Mucosa of descending colon (tissue), 3 donors: ENCODE results near the gene IP6K3. TPM values are rescaled to one million over a fixed set of nuclear protein-coding genes. Genes with fewer than 3 reads are reported as not detected.
A peak's percentile ranks its signal among the peaks of the same experiment; 100 is the strongest.

Experiments
- ATAC-seq: fragments of 200-7000 bp; cut with Tn5 transposase; one replicate; pipeline ENCODE4 v1.9.1; 2020; ENCODE audit warnings: mild to moderate bottlenecking, moderate library complexity
- DNase-seq, 3 donors: peaks; one replicate each; pipeline ENCODE4 v3.0.0-alpha.2; 2020
- H3K36me3 ChIP-seq: fragments of 200-600 bp; one replicate; pipeline ENCODE4 v1.8.0; 2021; ENCODE audit warnings: low read depth, mild to moderate bottlenecking
- H3K4me1 ChIP-seq: fragments of 200-600 bp; one replicate; pipeline ENCODE4 v1.8.0; 2021; ENCODE audit warnings: low read depth, mild to moderate bottlenecking
- H3K4me3 ChIP-seq: fragments of 200-600 bp; one replicate; pipeline ENCODE4 v1.8.0; 2021; ENCODE audit warnings: mild to moderate bottlenecking
- H3K9me3 ChIP-seq: fragments of 200-600 bp; one replicate; pipeline ENCODE4 v1.8.0; 2021; ENCODE audit warnings: mild to moderate bottlenecking
- intact Hi-C, 2 donors: fragments of 100-400 bp; cut with DNase I in 1 of 2; cut with micrococcal nuclease in 1 of 2; formaldehyde crosslinking; loops; one replicate each; pipeline versions ENCODE4 v1.11.0 to v1.11.1; 2022; cut with DNase I, micrococcal nuclease
- microRNA-seq: library from miRNA; unstranded; fragments of <30 nt; microRNA quantifications from one replicate; pipeline ENCODE4, GENCODE V29; 2019
- total RNA-seq, 3 donors: library from RNA; stranded (reverse); fragmentation: NEBNext Ultra II Directional in 2 of 3; extraction: Animal tissue kit (Norgen Biotek cat#: 25700) in 2 of 3; gene quantifications; one replicate each; pipeline versions ENCODE4 v1.2.1 to v1.2.4, GENCODE V29; 2021 to 2023
- TF ChIP-seq, protein P1 (sequence below): fragments of 200-600 bp; IDR thresholded peaks from one replicate; pipeline ENCODE4 v1.8.0; 2022; ENCODE audit warnings: antibody characterized with exemption, mild to moderate bottlenecking
- donor health status: DM: no; HTN: no; CAD: no; lungs with moderate emphysema.
- donor health status: DM: no; HTN: no; CAD: no.
- donor health status: DM: no; HTN: yes; CAD: no.

The IP6K3 gene
- total RNA-seq, 3 donors from 2014 or later = 0.67 to 6.8 (median 0.96) TPM

DNA sequence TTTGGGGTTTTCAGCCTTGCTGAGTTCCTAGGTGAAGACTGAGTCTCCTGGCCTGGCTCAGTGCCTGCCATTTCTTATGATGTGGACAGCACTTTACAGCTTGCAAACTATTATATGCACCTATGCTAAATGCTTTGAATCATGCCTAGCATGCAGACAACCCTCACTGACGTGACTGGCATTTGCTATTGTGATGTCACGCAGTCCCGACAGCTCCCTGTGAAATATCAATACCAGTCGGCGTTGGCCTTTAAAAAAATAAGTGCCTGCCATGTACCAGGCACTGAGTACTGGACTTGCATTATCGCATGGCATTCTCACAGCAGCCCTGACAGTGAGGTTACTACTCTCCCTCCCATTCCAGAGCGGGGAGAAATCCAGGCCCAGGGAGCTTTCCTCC lies 70.7 kb downstream of the IP6K3 start:
- TF ChIP-seq, protein P1, sequence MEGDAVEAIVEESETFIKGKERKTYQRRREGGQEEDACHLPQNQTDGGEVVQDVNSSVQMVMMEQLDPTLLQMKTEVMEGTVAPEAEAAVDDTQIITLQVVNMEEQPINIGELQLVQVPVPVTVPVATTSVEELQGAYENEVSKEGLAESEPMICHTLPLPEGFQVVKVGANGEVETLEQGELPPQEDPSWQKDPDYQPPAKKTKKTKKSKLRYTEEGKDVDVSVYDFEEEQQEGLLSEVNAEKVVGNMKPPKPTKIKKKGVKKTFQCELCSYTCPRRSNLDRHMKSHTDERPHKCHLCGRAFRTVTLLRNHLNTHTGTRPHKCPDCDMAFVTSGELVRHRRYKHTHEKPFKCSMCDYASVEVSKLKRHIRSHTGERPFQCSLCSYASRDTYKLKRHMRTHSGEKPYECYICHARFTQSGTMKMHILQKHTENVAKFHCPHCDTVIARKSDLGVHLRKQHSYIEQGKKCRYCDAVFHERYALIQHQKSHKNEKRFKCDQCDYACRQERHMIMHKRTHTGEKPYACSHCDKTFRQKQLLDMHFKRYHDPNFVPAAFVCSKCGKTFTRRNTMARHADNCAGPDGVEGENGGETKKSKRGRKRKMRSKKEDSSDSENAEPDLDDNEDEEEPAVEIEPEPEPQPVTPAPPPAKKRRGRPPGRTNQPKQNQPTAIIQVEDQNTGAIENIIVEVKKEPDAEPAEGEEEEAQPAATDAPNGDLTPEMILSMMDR = no peak
- intact Hi-C loops = no loop called here
- Histone ChIP-seq H3K4me3 (no peak overlapping the region), H3K9me3 (no peaks in the 10 kb centered on the region), H3K4me1 (no peaks in the 10 kb centered on the region), H3K36me3 (peaks cover 7% of the 10 kb centered on the region)
- ATAC-seq (no peak), DNase-seq (no peak)

GRCh38 chr6:33673851-33674250 lies 72.9 kb downstream of the IP6K3 start:
- no peak for ATAC-seq
- H3K36me3 ChIP-seq = peaks cover 13% of the 10 kb centered on the region
- no peak for DNase-seq
- H3K4me1 ChIP-seq = no peaks in the 10 kb centered on the region
- no peak overlapping the region for H3K4me3 ChIP-seq
- intact Hi-C loops = no loop called here
- TF ChIP-seq, protein P1 = no peak
- no peaks in the 10 kb centered on the region for H3K9me3 ChIP-seq

GRCh38 chr6:33672808-33673207 lies 73.9 kb downstream of the IP6K3 start:
- intact Hi-C loops = no loop called here
- H3K36me3 ChIP-seq = peaks cover 13% of the 10 kb centered on the region
- peaks cover 5% of the 10 kb centered on the region for H3K4me1 ChIP-seq
- TF ChIP-seq, protein P1 = no peak
- ATAC-seq = peak; percentile 50
- no peaks in the 10 kb centered on the region for H3K9me3 ChIP-seq
- DNase-seq = peak; percentile 51 to 73 (median 54)
- H3K4me3 ChIP-seq = no peak overlapping the region

GRCh38 chr6:33671744-33672072 lies 75.0 kb downstream of the IP6K3 start:
- no peak overlapping the region for H3K4me3 ChIP-seq
- DNase-seq (no peak), ATAC-seq (no peak)
- peaks cover 13% of the 10 kb centered on the region for H3K36me3 ChIP-seq
- TF ChIP-seq, protein P1 = no peak
- H3K9me3 ChIP-seq = no peaks in the 10 kb centered on the region
- intact Hi-C loops = no loop called here
- peaks cover 5% of the 10 kb centered on the region for H3K4me1 ChIP-seq

Small RNA genes within 50 kb of the gene (microRNA-seq; reads per million reads assigned to microRNA genes)
- gene MIR3934 = 10.7 reads per million, percentile 34 among the genes with 10 or more reads in this experiment

Other genes starting within 250 kb of the IP6K3 start
- 10 to 100 TPM; 57.1 to 97.9 (median 90.5) TPM for gene BAK1, start 166.6 kb downstream of the IP6K3 start, total RNA-seq
- gene ITPR3, start 125.6 kb downstream of the IP6K3 start, total RNA-seq = 100 to 1,000 TPM in 2 of 3 donors, 10 to 100 TPM in 1; 60.2 to 111 (median 103) TPM
- gene UQCC2, start 35.2 kb downstream of the IP6K3 start, total RNA-seq = 10 to 100 TPM; 41.8 to 48.6 (median 45.7) TPM
- 10 to 100 TPM; 57.2 to 73.6 (median 59.6) TPM for gene LEMD2, start 42.2 kb upstream of the IP6K3 start, total RNA-seq
- gene MLN, start 57.1 kb upstream of the IP6K3 start, total RNA-seq = not detected